ENCODE data around the gene SLC31A1.

DNA sequence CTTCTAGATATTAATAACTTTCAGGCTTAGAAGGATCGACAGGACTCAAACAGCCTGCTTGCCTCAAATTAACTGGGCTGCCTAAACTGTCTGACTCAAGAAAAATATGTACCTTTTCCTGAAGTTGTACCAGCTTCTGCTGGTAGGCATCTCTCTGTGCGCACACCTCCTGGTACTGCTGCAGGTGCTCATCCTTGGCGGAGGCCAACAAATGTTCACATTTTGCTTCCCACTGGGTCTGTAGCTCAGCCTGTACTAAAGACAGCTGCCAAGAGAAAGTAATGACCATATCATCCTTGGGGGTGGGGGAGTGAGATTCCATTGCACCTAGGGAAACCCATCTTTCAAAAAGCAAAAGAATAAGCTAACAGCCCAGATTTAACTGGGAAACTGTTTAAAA is 48.0 kb upstream of the SLC31A1 start:
- TF ChIP-seq, protein P1, sequence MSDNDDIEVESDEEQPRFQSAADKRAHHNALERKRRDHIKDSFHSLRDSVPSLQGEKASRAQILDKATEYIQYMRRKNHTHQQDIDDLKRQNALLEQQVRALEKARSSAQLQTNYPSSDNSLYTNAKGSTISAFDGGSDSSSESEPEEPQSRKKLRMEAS (IDR thresholded peaks at IDR 0.05; ENCODE audit: insufficient read depth, insufficient read length), result no peak
- TF ChIP-seq POLR2AphosphoS5 (IDR thresholded peaks at IDR 0.05; ENCODE audit: insufficient read depth, low read depth, low read length) (no peak), EZH2 (IDR thresholded peaks at IDR 0.05; ENCODE audit: borderline replicate concordance, low read depth, low read length, severe bottlenecking) (no peak), POLR2A (IDR thresholded peaks at IDR 0.05; ENCODE audit: low read depth, low read length) (no peak), JUN (IDR thresholded peaks at IDR 0.05; ENCODE audit: borderline replicate concordance, insufficient read depth, insufficient read length, low read depth) (no peak), MYC (IDR thresholded peaks at IDR 0.05; ENCODE audit: low read depth, low read length) (no peak), GATA2 (IDR thresholded peaks at IDR 0.05; ENCODE audit: insufficient read depth, insufficient read length, low read depth, low read length) (no peak), FOS (IDR thresholded peaks at IDR 0.05; ENCODE audit: borderline replicate concordance, insufficient read depth, low read length) (no peak)
- TF ChIP-seq, protein P2, sequence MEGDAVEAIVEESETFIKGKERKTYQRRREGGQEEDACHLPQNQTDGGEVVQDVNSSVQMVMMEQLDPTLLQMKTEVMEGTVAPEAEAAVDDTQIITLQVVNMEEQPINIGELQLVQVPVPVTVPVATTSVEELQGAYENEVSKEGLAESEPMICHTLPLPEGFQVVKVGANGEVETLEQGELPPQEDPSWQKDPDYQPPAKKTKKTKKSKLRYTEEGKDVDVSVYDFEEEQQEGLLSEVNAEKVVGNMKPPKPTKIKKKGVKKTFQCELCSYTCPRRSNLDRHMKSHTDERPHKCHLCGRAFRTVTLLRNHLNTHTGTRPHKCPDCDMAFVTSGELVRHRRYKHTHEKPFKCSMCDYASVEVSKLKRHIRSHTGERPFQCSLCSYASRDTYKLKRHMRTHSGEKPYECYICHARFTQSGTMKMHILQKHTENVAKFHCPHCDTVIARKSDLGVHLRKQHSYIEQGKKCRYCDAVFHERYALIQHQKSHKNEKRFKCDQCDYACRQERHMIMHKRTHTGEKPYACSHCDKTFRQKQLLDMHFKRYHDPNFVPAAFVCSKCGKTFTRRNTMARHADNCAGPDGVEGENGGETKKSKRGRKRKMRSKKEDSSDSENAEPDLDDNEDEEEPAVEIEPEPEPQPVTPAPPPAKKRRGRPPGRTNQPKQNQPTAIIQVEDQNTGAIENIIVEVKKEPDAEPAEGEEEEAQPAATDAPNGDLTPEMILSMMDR (IDR thresholded peaks at IDR 0.05; ENCODE audit: extremely low read depth in 1 of 2, insufficient read depth in 1 of 2, low read depth in 1 of 2, low read length in 2 of 2), result no peak
